Embryonic facial prominence (tissue), 1 donor: ENCODE measurements around the gene LSM12.

Experiments used
- DNase-seq: peaks from one replicate; pipeline ENCODE4 v3.0.0-alpha.2; 2016; ENCODE audit errors: extremely low spot score

The LSM12 gene

DNA sequence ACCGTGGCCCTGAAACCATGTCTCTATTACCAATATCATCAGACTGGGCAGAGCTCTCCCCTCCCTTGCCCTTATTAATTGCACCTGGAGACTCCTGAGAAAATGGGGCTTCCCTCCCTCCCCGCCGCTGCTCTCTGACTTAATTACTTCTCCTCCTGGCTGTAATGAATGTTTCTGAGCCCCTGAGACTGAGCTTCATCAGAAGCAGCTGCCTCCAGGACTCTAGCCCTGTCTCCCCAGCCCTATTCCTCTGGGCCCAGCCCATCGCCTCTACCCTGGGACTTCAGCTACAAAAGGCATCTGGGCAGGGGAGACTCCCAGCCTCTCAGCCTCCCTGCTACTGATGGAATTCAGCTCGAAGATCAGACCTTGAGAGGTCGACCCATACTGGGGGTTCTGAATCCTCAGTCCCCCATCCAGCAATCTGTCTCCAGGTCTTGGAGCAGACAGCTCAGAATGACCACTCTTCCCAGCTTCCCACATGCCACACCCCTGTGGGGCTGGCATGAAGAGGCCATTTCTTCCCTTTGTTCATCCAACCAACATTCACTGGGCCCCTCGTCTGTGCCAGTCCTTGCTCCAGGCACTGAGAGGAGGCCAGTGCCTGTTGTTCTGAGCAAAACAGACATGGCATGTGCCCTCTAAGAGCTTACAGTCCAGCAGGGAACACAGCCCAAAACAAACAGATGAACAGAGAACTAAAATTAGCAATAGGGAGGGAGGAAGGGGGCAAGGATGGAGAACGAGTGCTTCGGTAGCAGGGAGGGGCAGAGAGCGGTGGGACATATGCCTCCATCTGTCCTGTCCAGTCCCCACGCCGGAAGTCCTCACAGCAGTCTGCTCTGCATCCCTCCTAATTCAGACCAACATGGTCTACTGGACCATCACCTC lies 79.1 kb downstream of the LSM12 start:
- no peak for DNase-seq

GRCh38 chr17:43986225-43986981 lies 80.1 kb downstream of the LSM12 start:
- DNase-seq = no peak

GRCh38 chr17:43984521-43984920 lies 82.0 kb downstream of the LSM12 start:
- no peak for DNase-seq
